Adrenal gland (tissue), 12 donors: Measurements from ENCODE around the gene CETN1. TPM values are rescaled to one million over a fixed set of nuclear protein-coding genes. Genes with fewer than 3 reads are reported as not detected.

Source experiments
- DNase-seq, 7 donors: peaks; one replicate each; pipeline ENCODE4 v3.0.0-alpha.2; 2019 to 2020
- H3K27ac ChIP-seq, 5 donors: fragments of 200-600 bp; sonication (generic) in 4 of 5; 1 replicate in 3 of 5; 2 replicates in 2 of 5; pipeline versions ENCODE4 v1.5.1 to v1.8.0; 2016 to 2020; ENCODE audit warnings: mild to moderate bottlenecking in 1 of 5
- H3K27me3 ChIP-seq: fragments of 200-600 bp; 2 replicates; pipeline ENCODE4 v1.8.0; 2021
- H3K36me3 ChIP-seq, 2 donors: fragments of 200-600 bp; replicated peaks in 1 of 2; 1 replicate in 1 of 2; 2 replicates in 1 of 2; pipeline versions ENCODE4 v1.5.1 to v1.8.0; 2018 to 2022
- H3K4me1 ChIP-seq, 2 donors: fragments of 200-600 bp; replicated peaks in 1 of 2; 1 replicate in 1 of 2; 2 replicates in 1 of 2; pipeline versions ENCODE4 v1.5.1 to v1.8.0; 2018 to 2021
- H3K4me3 ChIP-seq, 4 donors: fragments of 200-600 bp; sonication (generic) in 3 of 4; one replicate each; pipeline ENCODE4 v1.5.1; 2016 to 2018
- H3K9me3 ChIP-seq, 3 donors: fragments of 200-600 bp; sonication (generic) in 1 of 3; replicated peaks in 1 of 3; 1 replicate in 2 of 3; 2 replicates in 1 of 3; pipeline versions ENCODE4 v1.5.1 to v1.8.0; 2016 to 2021
- POLR2A ChIP-seq, 2 donors: fragments of 450-650 bp; IDR thresholded peaks; one replicate each; pipeline ENCODE4 v1.6.1; 2017; ENCODE audit warnings: antibody characterized with exemption in 2 of 2, mild to moderate bottlenecking in 2 of 2, moderate library complexity in 1 of 2
- WGBS, 4 donors: extraction: QIAGEN DNeasy Blood & Tissue Kit in 2 of 4; methylation state at CpG; one replicate each; pipeline versions ENCODE4 v1.1.5 to v1.1.7; 2013 to 2017; 5-methylcytosine and 5-hydroxymethylcytosine counted together
- intact Hi-C, 2 donors: fragments of 100-400 bp; cut with DNase I; formaldehyde crosslinking; loops; one replicate each; pipeline versions ENCODE4 v1.14.1 to v1.15.0; 2022 to 2023
- polyA plus RNA-seq, 3 donors: library from polyadenylated mRNA; stranded (reverse); fragments of 200-250 nt in 2 of 3; fragments of 350-450 nt in 1 of 3; fragmentation: Illumina TruSeq in 1 of 3; extraction: RNeasy Lipid Tissue Mini Kit (QIAGEN cat#74804) in 1 of 3; gene quantifications; one replicate each; pipeline ENCODE4 v1.2.3, GENCODE V29; 2013 to 2014
- total RNA-seq, 9 donors: library from RNA; depleted of rRNA in 4 of 9; stranded (reverse); fragments of >200 nt in 4 of 9; fragments of 120-200 nt in 1 of 9; fragmentation: NEBNext Ultra II Directional in 1 of 9; extraction: Animal tissue kit (Norgen Biotek cat#: 25700) in 1 of 9; gene quantifications; one replicate each; pipeline versions ENCODE4 v1.1.0 to v1.2.4, GENCODE V29; 2013 to 2023
- TF ChIP-seq, protein P1 (sequence below), 6 experiments: fragments of 450-650 bp in 4 of 6; fragments of 200-600 bp in 2 of 6; sonication (generic) in 1 of 6; IDR thresholded peaks; 1 replicate in 5 of 6; 2 replicates in 1 of 6; pipeline versions ENCODE4 v1.5.1 to v1.8.0; 2016 to 2021; ENCODE audit warnings: antibody characterized with exemption in 6 of 6, mild to moderate bottlenecking in 2 of 6, moderate library complexity in 1 of 6
- donor health status: healthy with polysubstance abuse.
- donor health status: Bipolar disorder and iron deficiency.
- donor health status: DM: yes; HTN: yes; CAD: no.
- donor health status: DM: no; HTN: no; CAD: no.
- donor health status: DM: no; HTN: no; CAD: no.
- donor health status: DM: yes; HTN: yes; CAD: no.

The CETN1 gene
- total and polyA plus RNA-seq, 12 donors = not detected

DNA sequence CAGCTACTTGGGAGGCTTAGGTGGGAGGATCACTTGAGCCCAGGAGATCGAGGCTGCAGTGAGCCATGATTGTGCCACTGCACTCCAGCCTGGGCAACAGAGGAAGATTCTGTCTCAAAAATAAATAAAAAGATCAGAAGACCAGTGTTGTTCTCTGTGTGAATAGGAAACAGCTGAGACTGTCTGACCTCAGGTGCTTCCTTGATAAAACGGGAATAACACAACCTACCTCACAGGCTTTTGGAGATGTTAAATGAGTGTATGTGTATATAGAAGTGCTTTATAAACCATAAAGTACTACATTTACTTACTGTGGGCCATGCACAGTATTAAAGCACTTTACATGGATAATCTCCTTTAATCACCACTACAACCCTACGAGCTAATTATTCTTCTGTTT is 9.9 kb upstream of the CETN1 start:
- H3K27ac ChIP-seq = no peak overlapping the region
- H3K27me3 ChIP-seq = no peaks in the 10 kb centered on the region
- H3K9me3 ChIP-seq = no peaks in the 10 kb centered on the region
- WGBS, 4 donors = 56 to 75% (median 63%) methylated on average over 3 of the region's 3 CpGs
- no peaks in the 10 kb centered on the region for H3K36me3 ChIP-seq
- no peak overlapping the region for H3K4me3 ChIP-seq
- intact Hi-C loops = no loop called here
- no peak for DNase-seq
- H3K4me1 ChIP-seq = no peaks in the 10 kb centered on the region
- TF ChIP-seq, protein P1, sequence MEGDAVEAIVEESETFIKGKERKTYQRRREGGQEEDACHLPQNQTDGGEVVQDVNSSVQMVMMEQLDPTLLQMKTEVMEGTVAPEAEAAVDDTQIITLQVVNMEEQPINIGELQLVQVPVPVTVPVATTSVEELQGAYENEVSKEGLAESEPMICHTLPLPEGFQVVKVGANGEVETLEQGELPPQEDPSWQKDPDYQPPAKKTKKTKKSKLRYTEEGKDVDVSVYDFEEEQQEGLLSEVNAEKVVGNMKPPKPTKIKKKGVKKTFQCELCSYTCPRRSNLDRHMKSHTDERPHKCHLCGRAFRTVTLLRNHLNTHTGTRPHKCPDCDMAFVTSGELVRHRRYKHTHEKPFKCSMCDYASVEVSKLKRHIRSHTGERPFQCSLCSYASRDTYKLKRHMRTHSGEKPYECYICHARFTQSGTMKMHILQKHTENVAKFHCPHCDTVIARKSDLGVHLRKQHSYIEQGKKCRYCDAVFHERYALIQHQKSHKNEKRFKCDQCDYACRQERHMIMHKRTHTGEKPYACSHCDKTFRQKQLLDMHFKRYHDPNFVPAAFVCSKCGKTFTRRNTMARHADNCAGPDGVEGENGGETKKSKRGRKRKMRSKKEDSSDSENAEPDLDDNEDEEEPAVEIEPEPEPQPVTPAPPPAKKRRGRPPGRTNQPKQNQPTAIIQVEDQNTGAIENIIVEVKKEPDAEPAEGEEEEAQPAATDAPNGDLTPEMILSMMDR (IDR thresholded peaks at IDR 0.05) = no peak
- TF ChIP-seq POLR2A (IDR thresholded peaks at IDR 0.05) = no peak

DNA sequence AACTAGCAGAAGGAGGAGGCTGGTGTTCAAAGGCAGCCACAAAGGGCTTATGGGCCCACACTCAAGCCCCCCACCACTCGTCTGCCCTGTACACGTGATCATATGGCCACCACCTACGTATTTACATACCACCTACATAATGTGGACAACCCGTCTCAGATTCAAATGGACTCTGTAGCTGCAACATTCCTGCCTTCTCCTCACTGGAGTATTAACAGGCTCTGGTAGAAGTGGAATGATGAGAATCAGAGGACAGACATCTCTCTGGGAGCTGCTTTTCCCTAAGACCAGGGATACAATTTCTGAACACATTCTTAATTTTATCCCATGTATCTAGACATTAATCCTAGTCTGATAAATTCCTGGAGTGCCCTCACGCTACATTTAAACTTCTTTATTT is 9.5 kb upstream of the CETN1 start:
- no peak overlapping the region for H3K4me3 ChIP-seq
- no peak overlapping the region for H3K27ac ChIP-seq
- no peaks in the 10 kb centered on the region for H3K4me1 ChIP-seq
- no peaks in the 10 kb centered on the region for H3K36me3 ChIP-seq
- intact Hi-C loops = no loop called here
- no peak for DNase-seq
- WGBS, 4 donors = 55 to 80% (median 70%) methylated on average over 5 of the region's 5 CpGs
- no peaks in the 10 kb centered on the region for H3K9me3 ChIP-seq
- TF ChIP-seq POLR2A (IDR thresholded peaks at IDR 0.05) = no peak
- TF ChIP-seq, protein P1 (IDR thresholded peaks at IDR 0.05) = no peak
- no peaks in the 10 kb centered on the region for H3K27me3 ChIP-seq

GRCh38 chr18:572091-572830 is 7.9 kb upstream of the CETN1 start:
- H3K27me3 ChIP-seq = no peaks in the 10 kb centered on the region
- no peaks in the 10 kb centered on the region for H3K4me1 ChIP-seq
- intact Hi-C loops = no loop called here
- H3K36me3 ChIP-seq = no peaks in the 10 kb centered on the region
- DNase-seq = no peak
- 71 to 82% (median 77%) methylated on average over 9 of the region's 9 CpGs for WGBS, 4 donors
- no peak overlapping the region for H3K4me3 ChIP-seq
- no peaks in the 10 kb centered on the region for H3K9me3 ChIP-seq
- TF ChIP-seq POLR2A (IDR thresholded peaks at IDR 0.05) = no peak
- TF ChIP-seq, protein P1 (IDR thresholded peaks at IDR 0.05) = no peak
- no peak overlapping the region for H3K27ac ChIP-seq

DNA sequence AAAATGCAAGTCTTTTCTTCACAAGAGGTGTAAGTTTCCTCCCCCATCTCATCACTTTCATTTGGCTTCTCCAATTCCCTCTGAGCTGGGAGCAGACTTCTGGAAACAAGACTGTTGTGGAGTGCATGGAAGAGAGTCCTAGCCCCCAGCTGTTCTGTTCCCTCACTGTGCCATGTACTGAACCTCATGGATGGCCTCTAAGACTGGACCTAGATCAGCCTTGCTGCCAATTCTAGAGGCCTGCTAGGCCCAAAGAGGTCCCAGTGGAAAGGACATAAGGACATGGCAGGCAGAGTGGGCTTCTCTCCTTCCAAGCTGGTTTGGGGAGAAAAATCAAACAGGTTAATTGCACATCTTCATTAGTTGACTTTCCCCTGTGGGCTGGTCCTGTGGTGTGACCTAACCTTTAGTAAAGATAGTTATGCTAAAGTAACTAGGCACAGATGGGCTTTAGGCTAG is 7.3 kb upstream of the CETN1 start:
- no peak overlapping the region for H3K27ac ChIP-seq
- TF ChIP-seq POLR2A (IDR thresholded peaks at IDR 0.05) = no peak
- no peaks in the 10 kb centered on the region for H3K27me3 ChIP-seq
- intact Hi-C loops = no loop called here
- H3K4me1 ChIP-seq = no peaks in the 10 kb centered on the region
- no peak for DNase-seq
- H3K4me3 ChIP-seq = no peak overlapping the region
- H3K9me3 ChIP-seq = no peaks in the 10 kb centered on the region
- no peaks in the 10 kb centered on the region for H3K36me3 ChIP-seq

GRCh38 chr18:573385-573784 is 6.8 kb upstream of the CETN1 start:
- intact Hi-C loops = no loop called here
- TF ChIP-seq POLR2A (IDR thresholded peaks at IDR 0.05) = no peak
- TF ChIP-seq, protein P1 (IDR thresholded peaks at IDR 0.05) = no peak
- no peaks in the 10 kb centered on the region for H3K27me3 ChIP-seq
- 41 to 56% (median 48%) methylated on average over 1 of the region's 1 CpG for WGBS, 4 donors
- no peak overlapping the region for H3K27ac ChIP-seq
- no peaks in the 10 kb centered on the region for H3K9me3 ChIP-seq
- DNase-seq = no peak
- H3K4me3 ChIP-seq = no peak overlapping the region
- no peaks in the 10 kb centered on the region for H3K36me3 ChIP-seq
- H3K4me1 ChIP-seq = no peaks in the 10 kb centered on the region
